Neural progenitor cell (in vitro differentiated cells): ENCODE results near the gene FCRL3.

Experiments
- CTCF ChIP-seq: fragments of 200-600 bp; sonication (generic); IDR thresholded peaks from 2 replicates; pipeline ENCODE4 v1.5.1; 2017; ENCODE audit warnings: antibody characterized with exemption, mild to moderate bottlenecking
- EZH2phosphoT487 ChIP-seq: fragments of 200-600 bp; sonication (generic); IDR thresholded peaks from 2 replicates; pipeline ENCODE4 v1.6.1; 2017; ENCODE audit warnings: antibody characterized with exemption

GRCh38 chr1:157695417-157695816 is 5.2 kb downstream of the FCRL3 start:
- TF ChIP-seq CTCF: no peak
- no peak for TF ChIP-seq EZH2phosphoT487
